HepG2 (cell line): ENCODE measurements around the gene DENND2D. TPM values are rescaled to one million over a fixed set of nuclear protein-coding genes. Genes with fewer than 3 reads are reported as not detected.

Experiments
- GATAD2A ChIP-seq: IDR thresholded peaks from 2 replicates; pipeline ENCODE4 v1.6.1; 2016
- HNF4A ChIP-seq: sonication (generic); formaldehyde crosslinking; IDR thresholded peaks from 2 replicates; pipeline ENCODE4 v1.4.0; 2020; ENCODE audit warnings: missing genetic modification reagents
- MAX ChIP-seq: IDR thresholded peaks from 2 replicates; pipeline ENCODE4 v1.6.1; 2012; ENCODE audit warnings: inconsistent platforms
- MBD4 ChIP-seq: IDR thresholded peaks from 2 replicates; pipeline ENCODE4 v1.6.1; 2012; ENCODE audit warnings: low read length, inconsistent platforms, borderline replicate concordance
- SRSF1 ChIP-seq: fragments of 200-400 bp; formaldehyde crosslinking; optimal IDR thresholded peaks from 2 replicates; pipeline ENCODE3; 2017; ENCODE audit warnings: mild to moderate bottlenecking, low read depth, low read length, moderate library complexity
- TARDBP ChIP-seq: sonication (generic); formaldehyde crosslinking; IDR thresholded peaks from 2 replicates; pipeline ENCODE4 v1.8.0; 2022; ENCODE audit warnings: mild to moderate bottlenecking, missing genetic modification reagents
- ZBTB3 ChIP-seq: sonication (generic); formaldehyde crosslinking; IDR thresholded peaks from 2 replicates; pipeline ENCODE4 v1.4.0; 2020; ENCODE audit warnings: low read depth, mild to moderate bottlenecking, moderate library complexity, missing genetic modification reagents, borderline replicate concordance
- ZBTB33 ChIP-seq: sonication (generic); formaldehyde crosslinking; IDR thresholded peaks from 2 replicates; pipeline ENCODE4 v1.4.0; 2020; ENCODE audit warnings: missing genetic modification reagents
- ZFP36L1 ChIP-seq: sonication (generic); formaldehyde crosslinking; IDR thresholded peaks from 2 replicates; pipeline ENCODE4 v1.8.0; 2022; ENCODE audit warnings: mild to moderate bottlenecking, missing genetic modification reagents, moderate library complexity
- ZIK1 ChIP-seq: sonication (generic); formaldehyde crosslinking; IDR thresholded peaks from 2 replicates; pipeline ENCODE4 v1.5.0; 2020; ENCODE audit warnings: mild to moderate bottlenecking, low read depth, missing genetic modification reagents, borderline replicate concordance
- ZNF234 ChIP-seq: sonication (generic); formaldehyde crosslinking; conservative IDR thresholded peaks from 2 replicates; pipeline ENCODE4 v1.5.1; 2020; ENCODE audit warnings: mild to moderate bottlenecking, missing genetic modification reagents
- ZNF318 ChIP-seq: sonication (generic); formaldehyde crosslinking; IDR thresholded peaks from 2 replicates; pipeline ENCODE4 v1.4.0; 2020; ENCODE audit warnings: mild to moderate bottlenecking, missing genetic modification reagents
- ZNF468 ChIP-seq: sonication (generic); formaldehyde crosslinking; IDR thresholded peaks from 2 replicates; pipeline ENCODE4 v1.8.0; 2022; ENCODE audit warnings: mild to moderate bottlenecking, moderate library complexity, missing genetic modification reagents
- ZNF670 ChIP-seq: sonication (generic); formaldehyde crosslinking; IDR thresholded peaks from 2 replicates; pipeline ENCODE4 v1.8.0; 2022; ENCODE audit warnings: mild to moderate bottlenecking, missing genetic modification reagents, borderline replicate concordance
- polyA plus RNA-seq, 8 experiments: library from polyadenylated mRNA; depleted of rRNA in 3 of 8; stranded (reverse) in 7 of 8; unstranded in 1 of 8; fragments of >200 nt; fragmentation: Illumina TruSeq in 4 of 8; extraction: Trizol in 4 of 8; gene quantifications; 2 replicates each; pipeline versions ENCODE4 v1.2.1 to v1.2.3, GENCODE V29; 2011 to 2016; ENCODE audit warnings: low read depth in 4 of 8, missing spikeins in 1 of 8, mixed read lengths in 1 of 8; ENCODE audit not compliant: insufficient read depth in 1 of 8
- total RNA-seq, 5 experiments: library from RNA; depleted of rRNA; stranded (reverse); fragments of >200 nt; fragmentation: Illumina TruSeq; extraction: Trizol; gene quantifications; 2 replicates each; pipeline ENCODE4 v1.2.3, GENCODE V29; 2016; ENCODE audit warnings: low read depth in 1 of 5
- TF ChIP-seq, protein P1 (sequence below): sonication (generic); formaldehyde crosslinking; IDR thresholded peaks from 2 replicates; pipeline ENCODE4 v1.4.0; 2020; ENCODE audit warnings: mild to moderate bottlenecking, missing genetic modification reagents

Gene DENND2D
- total and polyA plus RNA-seq, 2 of the 13 experiments (the other 11 are each of a cell fraction or from before 2014, with no cell fraction given): 0.04 TPM; not detected in 1

- TF ChIP-seq ZBTB33 (CRISPR knock-in tag) (no peak), TARDBP (CRISPR knock-in tag) (no peak), ZNF670 (CRISPR knock-in tag) (no peak), ZBTB3 (no peak), ZNF318 (no peak), GATAD2A (CRISPR knock-in tag) (no peak), MBD4 (no peak), SRSF1 (no peak), ZFP36L1 (no peak), HNF4A (CRISPR knock-in tag) (peak; percentile 67), ZIK1 (CRISPR knock-in tag) (no peak), ZNF234 (CRISPR knock-in tag) (no peak), ZNF468 (no peak), MAX (peak; percentile 57; the same call in 1 of the 2 replicates)
- TF ChIP-seq, protein P1, sequence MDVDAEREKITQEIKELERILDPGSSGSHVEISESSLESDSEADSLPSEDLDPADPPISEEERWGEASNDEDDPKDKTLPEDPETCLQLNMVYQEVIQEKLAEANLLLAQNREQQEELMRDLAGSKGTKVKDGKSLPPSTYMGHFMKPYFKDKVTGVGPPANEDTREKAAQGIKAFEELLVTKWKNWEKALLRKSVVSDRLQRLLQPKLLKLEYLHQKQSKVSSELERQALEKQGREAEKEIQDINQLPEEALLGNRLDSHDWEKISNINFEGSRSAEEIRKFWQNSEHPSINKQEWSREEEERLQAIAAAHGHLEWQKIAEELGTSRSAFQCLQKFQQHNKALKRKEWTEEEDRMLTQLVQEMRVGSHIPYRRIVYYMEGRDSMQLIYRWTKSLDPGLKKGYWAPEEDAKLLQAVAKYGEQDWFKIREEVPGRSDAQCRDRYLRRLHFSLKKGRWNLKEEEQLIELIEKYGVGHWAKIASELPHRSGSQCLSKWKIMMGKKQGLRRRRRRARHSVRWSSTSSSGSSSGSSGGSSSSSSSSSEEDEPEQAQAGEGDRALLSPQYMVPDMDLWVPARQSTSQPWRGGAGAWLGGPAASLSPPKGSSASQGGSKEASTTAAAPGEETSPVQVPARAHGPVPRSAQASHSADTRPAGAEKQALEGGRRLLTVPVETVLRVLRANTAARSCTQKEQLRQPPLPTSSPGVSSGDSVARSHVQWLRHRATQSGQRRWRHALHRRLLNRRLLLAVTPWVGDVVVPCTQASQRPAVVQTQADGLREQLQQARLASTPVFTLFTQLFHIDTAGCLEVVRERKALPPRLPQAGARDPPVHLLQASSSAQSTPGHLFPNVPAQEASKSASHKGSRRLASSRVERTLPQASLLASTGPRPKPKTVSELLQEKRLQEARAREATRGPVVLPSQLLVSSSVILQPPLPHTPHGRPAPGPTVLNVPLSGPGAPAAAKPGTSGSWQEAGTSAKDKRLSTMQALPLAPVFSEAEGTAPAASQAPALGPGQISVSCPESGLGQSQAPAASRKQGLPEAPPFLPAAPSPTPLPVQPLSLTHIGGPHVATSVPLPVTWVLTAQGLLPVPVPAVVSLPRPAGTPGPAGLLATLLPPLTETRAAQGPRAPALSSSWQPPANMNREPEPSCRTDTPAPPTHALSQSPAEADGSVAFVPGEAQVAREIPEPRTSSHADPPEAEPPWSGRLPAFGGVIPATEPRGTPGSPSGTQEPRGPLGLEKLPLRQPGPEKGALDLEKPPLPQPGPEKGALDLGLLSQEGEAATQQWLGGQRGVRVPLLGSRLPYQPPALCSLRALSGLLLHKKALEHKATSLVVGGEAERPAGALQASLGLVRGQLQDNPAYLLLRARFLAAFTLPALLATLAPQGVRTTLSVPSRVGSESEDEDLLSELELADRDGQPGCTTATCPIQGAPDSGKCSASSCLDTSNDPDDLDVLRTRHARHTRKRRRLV: no peak
Measured at GRCh38 chr1:111145542-111145941, 54.9 kb downstream of the DENND2D start (continued).
